ENCODE results near the gene AMZ1. TPM values are rescaled to one million over a fixed set of nuclear protein-coding genes. Genes with fewer than 3 reads are reported as not detected.

The AMZ1 gene
- polyA plus RNA-seq (ENCODE audit: insufficient read length in 10 of 10), result under 1 TPM; 0.07 to 0.43 (median 0.19) TPM
- long read RNA-seq, donor 1, result 0 reads
- long read RNA-seq, donor 2, result 0 reads
- long read RNA-seq, donor 3, result 0 reads
- long read RNA-seq, donor 4, result 0 reads
- long read RNA-seq, donor 5, result 0 reads
- long read RNA-seq, donor 6, result 0 reads
- long read RNA-seq, donor 7, result 0 reads
- long read RNA-seq, donor 8, result 0 reads
- long read RNA-seq, donor 9, result 0 reads

GRCh38 chr7:2687881-2688318, at the start of gene AMZ1:
Gene AMZ1, plus strand, starts transcription at chr7:2688202. Its CDS starts 12,250 bp downstream, at chr7:2700452.
- no peak for DNase-seq

GRCh38 chr7:2638224-2638991, 49.6 kb upstream of the AMZ1 start:
- peak; percentile 80 to 88 (median 82) for DNase-seq

- DNase-seq, result no peak
Measured at GRCh38 chr7:2639181-2639681, 48.8 kb upstream of the AMZ1 start.

GRCh38 chr7:2639695-2640481, 48.1 kb upstream of the AMZ1 start:
- no peak for DNase-seq

- no peak for DNase-seq
Measured at GRCh38 chr7:2640482-2640830, 47.5 kb upstream of the AMZ1 start.

- no peak for DNase-seq
Measured at GRCh38 chr7:2640846-2641316, 47.1 kb upstream of the AMZ1 start.

- DNase-seq, result peak; percentile 92 to 98 (median 96)
Measured at GRCh38 chr7:2641406-2642393, 46.3 kb upstream of the AMZ1 start.

- no peak for DNase-seq
Measured at GRCh38 chr7:2643386-2644219, 44.4 kb upstream of the AMZ1 start.

- no peak for DNase-seq
Measured at GRCh38 chr7:2644220-2644561, 43.8 kb upstream of the AMZ1 start.

- DNase-seq, result no peak
Measured at GRCh38 chr7:2644562-2645273, 43.3 kb upstream of the AMZ1 start.

- peak in 1 of 3 donors; percentile 66 for DNase-seq
Measured at GRCh38 chr7:2645274-2645868, 42.6 kb upstream of the AMZ1 start.

- DNase-seq, result no peak
Measured at GRCh38 chr7:2646336-2646679, 41.7 kb upstream of the AMZ1 start.

GRCh38 chr7:2646680-2647571, 41.1 kb upstream of the AMZ1 start:
- DNase-seq, result no peak

GRCh38 chr7:2647594-2648172, 40.3 kb upstream of the AMZ1 start:
- no peak for DNase-seq

GRCh38 chr7:2649139-2649838, 38.7 kb upstream of the AMZ1 start:
- DNase-seq, result no peak

- DNase-seq, result no peak
Measured at GRCh38 chr7:2649991-2650390, 38.0 kb upstream of the AMZ1 start.

- DNase-seq, result no peak
Measured at GRCh38 chr7:2650451-2650850, 37.6 kb upstream of the AMZ1 start.

All from muscle of back (tissue), 13 donors.